K562 (cell line): ENCODE results near the gene RALGPS1. TPM values are rescaled to one million over a fixed set of nuclear protein-coding genes. Genes with fewer than 3 reads are reported as not detected.

Experiments used
- E2F3 ChIP-seq: fragments of 250-450 bp; sonication (Bioruptor Pico); IDR thresholded peaks from 2 replicates; pipeline ENCODE4 v1.4.0; 2020; ENCODE audit warnings: mild to moderate bottlenecking
- FOXK1 ChIP-seq: sonication (generic); formaldehyde crosslinking; IDR thresholded peaks from 2 replicates; pipeline ENCODE4 v1.8.0; 2022; ENCODE audit warnings: missing genetic modification reagents, mild to moderate bottlenecking, borderline replicate concordance
- GATA2 ChIP-seq: sonication (generic); formaldehyde crosslinking; IDR thresholded peaks from 2 replicates; pipeline ENCODE4 v1.4.0; 2020; ENCODE audit warnings: mild to moderate bottlenecking, missing genetic modification reagents
- HEY1 ChIP-seq: fragments of 250-450 bp; sonication (Bioruptor Pico); IDR thresholded peaks from 2 replicates; pipeline ENCODE4 v1.5.0; 2020; ENCODE audit warnings: mild to moderate bottlenecking, moderate library complexity, borderline replicate concordance
- JUND ChIP-seq, 2 experiments: IDR thresholded peaks; 2 replicates in 1 of 2; 3 replicates in 1 of 2; pipeline ENCODE4 v1.6.1; 2011; ENCODE audit warnings: borderline replicate concordance in 2 of 2, low read depth in 2 of 2, low read length in 2 of 2, improper control_type of control experiment in 1 of 2, missing biosample characterization in 1 of 2, missing genetic modification characterization in 1 of 2, missing genetic modification reagents in 1 of 2
- NR4A1 ChIP-seq, 2 experiments: fragments of 250-450 bp in 1 of 2; fragments of 450-650 bp in 1 of 2; sonication (Bioruptor Pico) in 1 of 2; IDR thresholded peaks; 2 replicates each; pipeline versions ENCODE4 v1.4.0 to v1.6.1; 2016 to 2020; ENCODE audit warnings: mild to moderate bottlenecking in 2 of 2, missing compliant biosample characterization in 1 of 2, missing genetic modification characterization in 1 of 2, moderate library complexity in 1 of 2
- POLR2AphosphoS5 ChIP-seq: IDR thresholded peaks from 2 replicates; pipeline ENCODE4 v1.6.1; 2011; ENCODE audit warnings: mild to moderate bottlenecking, low read depth, low read length, moderate library complexity; ENCODE audit not compliant: control insufficient read depth, insufficient read depth
- PTBP1 ChIP-seq: fragments of 200-400 bp; formaldehyde crosslinking; IDR thresholded peaks from 2 replicates; pipeline ENCODE4 v1.6.1; 2017; ENCODE audit warnings: low read depth, low read length
- ZC3H11A ChIP-seq: IDR thresholded peaks from 2 replicates; pipeline ENCODE4 v1.6.1; 2012; ENCODE audit warnings: low read depth, low read length, improper control_type of control experiment
- ZKSCAN8 ChIP-seq: fragments of 200-800 bp; sonication (Bioruptor generic); IDR thresholded peaks from 2 replicates; pipeline ENCODE4 v1.6.1; 2016; ENCODE audit warnings: missing genetic modification characterization, missing compliant biosample characterization
- ZNF41 ChIP-seq: fragments of 250-450 bp; sonication (Bioruptor Pico); conservative IDR thresholded peaks from 2 replicates; pipeline ENCODE4 v1.4.0; 2020; ENCODE audit warnings: mild to moderate bottlenecking
- ZNF57 ChIP-seq: fragments of 450-650 bp; formaldehyde crosslinking; IDR thresholded peaks from 2 replicates; pipeline ENCODE4 v1.4.0; 2020; ENCODE audit warnings: mild to moderate bottlenecking, moderate library complexity
- polyA plus RNA-seq, 8 experiments: library from polyadenylated mRNA; depleted of rRNA in 4 of 8; stranded (reverse) in 5 of 8; unstranded in 3 of 8; fragments of >200 nt; fragmentation: Nextera tagmentation in 2 of 8; fragmentation: Illumina TruSeq in 1 of 8; extraction: Ambion mirVana in 2 of 8; extraction: Trizol in 1 of 8; gene quantifications; 2 replicates each; pipeline versions ENCODE4 v1.2.1 to v1.2.3, GENCODE V29; 2011 to 2014; ENCODE audit warnings: inconsistent platforms in 1 of 8, missing spikeins in 1 of 8
- total RNA-seq, 7 experiments: library from RNA; depleted of rRNA in 6 of 7; stranded (reverse); fragments of >200 nt in 6 of 7; fragmentation: Illumina TruSeq in 2 of 7; extraction: Trizol in 2 of 7; gene quantifications; 2 replicates each; pipeline versions ENCODE4 v1.2.1 to v1.2.3, GENCODE V29; 2011 to 2021; ENCODE audit warnings: low replicate concordance in 1 of 7
- TF ChIP-seq, protein P1 (sequence below): fragments of 250-450 bp; sonication (Bioruptor Pico); IDR thresholded peaks from 2 replicates; pipeline ENCODE4 v1.4.0; 2020; ENCODE audit warnings: mild to moderate bottlenecking, moderate library complexity
- TF ChIP-seq, protein P2 (sequence below): fragments of 250-450 bp; sonication (Bioruptor Pico); IDR thresholded peaks from 2 replicates; pipeline ENCODE4 v1.8.0; 2021; ENCODE audit warnings: mild to moderate bottlenecking, moderate library complexity
- TF ChIP-seq, protein P3 (sequence below): fragments of 450-650 bp; conservative IDR thresholded peaks from 2 replicates; pipeline ENCODE4 v1.6.1; 2016; ENCODE audit warnings: missing genetic modification characterization, low read depth, mild to moderate bottlenecking, control low read depth, missing compliant biosample characterization
- TF ChIP-seq, protein P4 (sequence below), 2 experiments: IDR thresholded peaks; 2 replicates each; pipeline ENCODE4 v1.6.1; 2011; ENCODE audit warnings: borderline replicate concordance in 1 of 2, control low read depth in 1 of 2, low read depth in 1 of 2, low read length in 1 of 2, mild to moderate bottlenecking in 1 of 2, mixed read lengths in 1 of 2, moderate library complexity in 1 of 2; ENCODE audit not compliant: insufficient read depth in 1 of 2, insufficient read length in 1 of 2, poor library complexity in 1 of 2, severe bottlenecking in 1 of 2; ENCODE audit errors: extremely low read depth in 1 of 2
- TF ChIP-seq, protein P5 (sequence below): fragments of 450-650 bp; IDR thresholded peaks from one replicate; pipeline ENCODE4 v1.6.1; 2018; ENCODE audit warnings: mild to moderate bottlenecking, moderate library complexity; ENCODE audit not compliant: partially characterized antibody

Gene RALGPS1
- total and polyA plus RNA-seq, 9 of the 15 experiments (the other 6 are each of a cell fraction or from before 2014, with no cell fraction given): 0.04 to 2.6 (median 1.5) TPM

DNA sequence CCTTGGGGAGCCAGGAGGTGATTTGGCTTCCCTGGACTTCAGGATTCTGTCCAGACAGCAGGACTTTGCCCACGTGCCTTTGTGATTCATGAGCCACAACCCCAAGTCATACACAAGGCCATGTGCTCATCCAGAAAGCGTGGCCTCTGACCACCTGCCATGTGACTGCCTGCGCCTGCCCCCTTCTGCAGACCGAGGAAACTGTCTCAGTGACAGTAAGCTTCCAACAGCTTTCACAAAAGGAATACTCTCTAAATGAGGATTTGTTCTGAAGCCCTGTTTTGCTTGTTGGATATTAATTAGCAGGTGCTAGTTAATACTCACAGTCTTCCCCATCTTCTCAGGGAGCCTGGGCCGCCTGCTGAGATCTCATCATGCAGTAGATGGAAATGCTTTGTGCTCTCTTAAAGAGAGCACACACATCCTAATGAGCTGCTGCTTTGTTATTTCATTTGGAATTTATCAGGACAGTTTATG is 244.8 kb downstream of the RALGPS1 start (continued):
- TF ChIP-seq POLR2AphosphoS5 (no peak), E2F3 (no peak), GATA2 (CRISPR knock-in tag) (no peak), ZNF41 (CRISPR knock-in tag) (0 out of 2 replicates have a peak, but pooled peaks have one; percentile 29), PTBP1 (no peak), ZNF57 (CRISPR knock-in tag) (no peak), ZKSCAN8 (peak; percentile 74), JUND (IDR thresholded peaks at IDR 0.05; ENCODE audit: borderline replicate concordance, low read depth, low read length) (peak; percentile 27; the same call in 1 of the 2 replicates), JUND (tag; IDR thresholded peaks at IDR 0.05; ENCODE audit: borderline replicate concordance, low read depth, low read length) (peak; percentile 49; the same call in 1 of the 3 replicates), HEY1 (CRISPR knock-in tag) (no peak), NR4A1 (CRISPR knock-in tag; IDR thresholded peaks at IDR 0.05) (no peak), NR4A1 (tag; IDR thresholded peaks at IDR 0.05) (peak; percentile 89), ZC3H11A (no peak), FOXK1 (CRISPR knock-in tag) (peak; percentile 92)
- TF ChIP-seq, protein P1, sequence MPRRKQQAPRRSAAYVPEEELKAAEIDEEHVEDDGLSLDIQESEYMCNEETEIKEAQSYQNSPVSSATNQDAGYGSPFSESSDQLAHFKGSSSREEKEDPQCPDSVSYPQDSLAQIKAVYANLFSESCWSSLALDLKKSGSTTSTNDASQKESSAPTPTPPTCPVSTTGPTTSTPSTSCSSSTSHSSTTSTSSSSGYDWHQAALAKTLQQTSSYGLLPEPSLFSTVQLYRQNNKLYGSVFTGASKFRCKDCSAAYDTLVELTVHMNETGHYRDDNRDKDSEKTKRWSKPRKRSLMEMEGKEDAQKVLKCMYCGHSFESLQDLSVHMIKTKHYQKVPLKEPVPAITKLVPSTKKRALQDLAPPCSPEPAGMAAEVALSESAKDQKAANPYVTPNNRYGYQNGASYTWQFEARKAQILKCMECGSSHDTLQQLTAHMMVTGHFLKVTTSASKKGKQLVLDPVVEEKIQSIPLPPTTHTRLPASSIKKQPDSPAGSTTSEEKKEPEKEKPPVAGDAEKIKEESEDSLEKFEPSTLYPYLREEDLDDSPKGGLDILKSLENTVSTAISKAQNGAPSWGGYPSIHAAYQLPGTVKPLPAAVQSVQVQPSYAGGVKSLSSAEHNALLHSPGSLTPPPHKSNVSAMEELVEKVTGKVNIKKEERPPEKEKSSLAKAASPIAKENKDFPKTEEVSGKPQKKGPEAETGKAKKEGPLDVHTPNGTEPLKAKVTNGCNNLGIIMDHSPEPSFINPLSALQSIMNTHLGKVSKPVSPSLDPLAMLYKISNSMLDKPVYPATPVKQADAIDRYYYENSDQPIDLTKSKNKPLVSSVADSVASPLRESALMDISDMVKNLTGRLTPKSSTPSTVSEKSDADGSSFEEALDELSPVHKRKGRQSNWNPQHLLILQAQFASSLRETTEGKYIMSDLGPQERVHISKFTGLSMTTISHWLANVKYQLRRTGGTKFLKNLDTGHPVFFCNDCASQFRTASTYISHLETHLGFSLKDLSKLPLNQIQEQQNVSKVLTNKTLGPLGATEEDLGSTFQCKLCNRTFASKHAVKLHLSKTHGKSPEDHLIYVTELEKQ (CRISPR knock-in tag): no peak
- TF ChIP-seq, protein P2, sequence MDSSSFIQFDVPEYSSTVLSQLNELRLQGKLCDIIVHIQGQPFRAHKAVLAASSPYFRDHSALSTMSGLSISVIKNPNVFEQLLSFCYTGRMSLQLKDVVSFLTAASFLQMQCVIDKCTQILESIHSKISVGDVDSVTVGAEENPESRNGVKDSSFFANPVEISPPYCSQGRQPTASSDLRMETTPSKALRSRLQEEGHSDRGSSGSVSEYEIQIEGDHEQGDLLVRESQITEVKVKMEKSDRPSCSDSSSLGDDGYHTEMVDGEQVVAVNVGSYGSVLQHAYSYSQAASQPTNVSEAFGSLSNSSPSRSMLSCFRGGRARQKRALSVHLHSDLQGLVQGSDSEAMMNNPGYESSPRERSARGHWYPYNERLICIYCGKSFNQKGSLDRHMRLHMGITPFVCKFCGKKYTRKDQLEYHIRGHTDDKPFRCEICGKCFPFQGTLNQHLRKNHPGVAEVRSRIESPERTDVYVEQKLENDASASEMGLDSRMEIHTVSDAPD: no peak
- TF ChIP-seq, protein P3, sequence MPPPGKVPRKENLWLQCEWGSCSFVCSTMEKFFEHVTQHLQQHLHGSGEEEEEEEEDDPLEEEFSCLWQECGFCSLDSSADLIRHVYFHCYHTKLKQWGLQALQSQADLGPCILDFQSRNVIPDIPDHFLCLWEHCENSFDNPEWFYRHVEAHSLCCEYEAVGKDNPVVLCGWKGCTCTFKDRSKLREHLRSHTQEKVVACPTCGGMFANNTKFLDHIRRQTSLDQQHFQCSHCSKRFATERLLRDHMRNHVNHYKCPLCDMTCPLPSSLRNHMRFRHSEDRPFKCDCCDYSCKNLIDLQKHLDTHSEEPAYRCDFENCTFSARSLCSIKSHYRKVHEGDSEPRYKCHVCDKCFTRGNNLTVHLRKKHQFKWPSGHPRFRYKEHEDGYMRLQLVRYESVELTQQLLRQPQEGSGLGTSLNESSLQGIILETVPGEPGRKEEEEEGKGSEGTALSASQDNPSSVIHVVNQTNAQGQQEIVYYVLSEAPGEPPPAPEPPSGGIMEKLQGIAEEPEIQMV: 0 out of 2 replicates have a peak, but pooled peaks have one; percentile 1
- TF ChIP-seq, protein P4, sequence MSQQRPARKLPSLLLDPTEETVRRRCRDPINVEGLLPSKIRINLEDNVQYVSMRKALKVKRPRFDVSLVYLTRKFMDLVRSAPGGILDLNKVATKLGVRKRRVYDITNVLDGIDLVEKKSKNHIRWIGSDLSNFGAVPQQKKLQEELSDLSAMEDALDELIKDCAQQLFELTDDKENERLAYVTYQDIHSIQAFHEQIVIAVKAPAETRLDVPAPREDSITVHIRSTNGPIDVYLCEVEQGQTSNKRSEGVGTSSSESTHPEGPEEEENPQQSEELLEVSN (IDR thresholded peaks at IDR 0.05; ENCODE audit: borderline replicate concordance in 1 of 2, extremely low read depth in 1 of 2, insufficient read depth in 1 of 2, insufficient read length in 1 of 2, low read depth in 1 of 2, low read length in 1 of 2, poor library complexity in 1 of 2, severe bottlenecking in 1 of 2): peak; percentile 84 to 90
- TF ChIP-seq, protein P5, sequence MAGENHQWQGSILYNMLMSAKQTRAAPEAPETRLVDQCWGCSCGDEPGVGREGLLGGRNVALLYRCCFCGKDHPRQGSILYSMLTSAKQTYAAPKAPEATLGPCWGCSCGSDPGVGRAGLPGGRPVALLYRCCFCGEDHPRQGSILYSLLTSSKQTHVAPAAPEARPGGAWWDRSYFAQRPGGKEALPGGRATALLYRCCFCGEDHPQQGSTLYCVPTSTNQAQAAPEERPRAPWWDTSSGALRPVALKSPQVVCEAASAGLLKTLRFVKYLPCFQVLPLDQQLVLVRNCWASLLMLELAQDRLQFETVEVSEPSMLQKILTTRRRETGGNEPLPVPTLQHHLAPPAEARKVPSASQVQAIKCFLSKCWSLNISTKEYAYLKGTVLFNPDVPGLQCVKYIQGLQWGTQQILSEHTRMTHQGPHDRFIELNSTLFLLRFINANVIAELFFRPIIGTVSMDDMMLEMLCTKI: no peak
